ENCODE measurements around the gene ITGB8. TPM values are rescaled to one million over a fixed set of nuclear protein-coding genes. Genes with fewer than 3 reads are reported as not detected.

Gene ITGB8
- total and polyA plus RNA-seq, 9 of the 15 experiments (the other 6 are each of a cell fraction or from before 2014, with no cell fraction given), result under 0.01 to 0.03 (median 0.02) TPM; not detected in 6

DNA sequence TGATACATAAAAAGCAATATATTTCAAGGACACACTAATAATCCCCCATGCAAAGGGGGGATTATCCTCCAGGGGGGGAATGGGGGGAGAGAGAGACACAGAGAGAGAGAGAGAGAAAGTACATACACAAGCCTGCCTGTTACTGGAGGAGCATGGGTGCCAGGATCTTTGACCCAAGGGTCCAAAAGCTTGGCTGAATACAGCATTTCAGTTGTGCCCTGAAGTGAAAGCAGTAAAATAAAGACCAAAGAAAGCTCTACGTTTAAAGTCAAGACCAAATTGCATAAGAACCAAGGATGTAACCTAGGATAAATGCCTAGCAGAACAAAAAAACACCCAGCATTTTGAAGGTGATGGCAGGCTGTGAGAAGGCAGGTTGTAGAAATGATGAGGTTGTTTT, 27.8 kb upstream of the ITGB8 start (continued):
- TF ChIP-seq, protein P1, sequence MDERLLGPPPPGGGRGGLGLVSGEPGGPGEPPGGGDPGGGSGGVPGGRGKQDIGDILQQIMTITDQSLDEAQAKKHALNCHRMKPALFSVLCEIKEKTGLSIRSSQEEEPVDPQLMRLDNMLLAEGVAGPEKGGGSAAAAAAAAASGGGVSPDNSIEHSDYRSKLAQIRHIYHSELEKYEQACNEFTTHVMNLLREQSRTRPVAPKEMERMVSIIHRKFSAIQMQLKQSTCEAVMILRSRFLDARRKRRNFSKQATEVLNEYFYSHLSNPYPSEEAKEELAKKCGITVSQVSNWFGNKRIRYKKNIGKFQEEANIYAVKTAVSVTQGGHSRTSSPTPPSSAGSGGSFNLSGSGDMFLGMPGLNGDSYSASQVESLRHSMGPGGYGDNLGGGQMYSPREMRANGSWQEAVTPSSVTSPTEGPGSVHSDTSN (CRISPR knock-in tag; IDR thresholded peaks at IDR 0.05; ENCODE audit: low read depth), result no peak
- TF ChIP-seq, protein P1 (tag; conservative IDR thresholded peaks at IDR 0.05; ENCODE audit: low read depth), result no peak
- TF ChIP-seq ILF3 (IDR thresholded peaks at IDR 0.05; ENCODE audit: borderline replicate concordance) (no peak), CAMTA2 (CRISPR knock-in tag; conservative IDR thresholded peaks at IDR 0.05) (no peak), GABPB1 (CRISPR knock-in tag; IDR thresholded peaks at IDR 0.05) (no peak), NFATC3 (IDR thresholded peaks at IDR 0.05) (no peak), NFRKB (IDR thresholded peaks at IDR 0.05; ENCODE audit: low read depth) (no peak), CCNT2 (IDR thresholded peaks at IDR 0.05; ENCODE audit: borderline replicate concordance, extremely low read depth, insufficient read length, low read depth, low read length) (no peak), E2F3 (CRISPR knock-in tag; IDR thresholded peaks at IDR 0.05) (no peak), WHSC1 (IDR thresholded peaks at IDR 0.05; ENCODE audit: low read length) (no peak)
- TF ChIP-seq, protein P2, sequence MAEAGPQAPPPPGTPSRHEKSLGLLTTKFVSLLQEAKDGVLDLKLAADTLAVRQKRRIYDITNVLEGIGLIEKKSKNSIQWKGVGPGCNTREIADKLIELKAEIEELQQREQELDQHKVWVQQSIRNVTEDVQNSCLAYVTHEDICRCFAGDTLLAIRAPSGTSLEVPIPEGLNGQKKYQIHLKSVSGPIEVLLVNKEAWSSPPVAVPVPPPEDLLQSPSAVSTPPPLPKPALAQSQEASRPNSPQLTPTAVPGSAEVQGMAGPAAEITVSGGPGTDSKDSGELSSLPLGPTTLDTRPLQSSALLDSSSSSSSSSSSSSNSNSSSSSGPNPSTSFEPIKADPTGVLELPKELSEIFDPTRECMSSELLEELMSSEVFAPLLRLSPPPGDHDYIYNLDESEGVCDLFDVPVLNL (CRISPR knock-in tag; IDR thresholded peaks at IDR 0.05; ENCODE audit: low read depth), result no peak
- TF ChIP-seq, protein P3, sequence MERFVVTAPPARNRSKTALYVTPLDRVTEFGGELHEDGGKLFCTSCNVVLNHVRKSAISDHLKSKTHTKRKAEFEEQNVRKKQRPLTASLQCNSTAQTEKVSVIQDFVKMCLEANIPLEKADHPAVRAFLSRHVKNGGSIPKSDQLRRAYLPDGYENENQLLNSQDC (CRISPR knock-in tag; IDR thresholded peaks at IDR 0.05), result no peak
- TF ChIP-seq, protein P4, sequence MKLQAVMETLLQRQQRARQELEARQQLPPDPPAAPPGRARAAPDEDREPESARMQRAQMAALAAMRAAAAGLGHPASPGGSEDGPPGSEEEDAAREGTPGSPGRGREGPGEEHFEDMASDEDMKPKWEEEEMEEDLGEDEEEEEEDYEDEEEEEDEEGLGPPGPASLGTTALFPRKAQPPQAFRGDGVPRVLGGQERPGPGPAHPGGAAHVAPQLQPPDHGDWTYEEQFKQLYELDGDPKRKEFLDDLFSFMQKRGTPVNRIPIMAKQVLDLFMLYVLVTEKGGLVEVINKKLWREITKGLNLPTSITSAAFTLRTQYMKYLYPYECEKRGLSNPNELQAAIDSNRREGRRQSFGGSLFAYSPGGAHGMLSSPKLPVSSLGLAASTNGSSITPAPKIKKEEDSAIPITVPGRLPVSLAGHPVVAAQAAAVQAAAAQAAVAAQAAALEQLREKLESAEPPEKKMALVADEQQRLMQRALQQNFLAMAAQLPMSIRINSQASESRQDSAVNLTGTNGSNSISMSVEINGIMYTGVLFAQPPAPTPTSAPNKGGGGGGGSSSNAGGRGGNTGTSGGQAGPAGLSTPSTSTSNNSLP (IDR thresholded peaks at IDR 0.05; ENCODE audit: borderline replicate concordance, low read depth, low read length), result no peak
- TF ChIP-seq, protein P5, sequence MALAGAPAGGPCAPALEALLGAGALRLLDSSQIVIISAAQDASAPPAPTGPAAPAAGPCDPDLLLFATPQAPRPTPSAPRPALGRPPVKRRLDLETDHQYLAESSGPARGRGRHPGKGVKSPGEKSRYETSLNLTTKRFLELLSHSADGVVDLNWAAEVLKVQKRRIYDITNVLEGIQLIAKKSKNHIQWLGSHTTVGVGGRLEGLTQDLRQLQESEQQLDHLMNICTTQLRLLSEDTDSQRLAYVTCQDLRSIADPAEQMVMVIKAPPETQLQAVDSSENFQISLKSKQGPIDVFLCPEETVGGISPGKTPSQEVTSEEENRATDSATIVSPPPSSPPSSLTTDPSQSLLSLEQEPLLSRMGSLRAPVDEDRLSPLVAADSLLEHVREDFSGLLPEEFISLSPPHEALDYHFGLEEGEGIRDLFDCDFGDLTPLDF (CRISPR knock-in tag; IDR thresholded peaks at IDR 0.05), result no peak
- TF ChIP-seq, protein P6, sequence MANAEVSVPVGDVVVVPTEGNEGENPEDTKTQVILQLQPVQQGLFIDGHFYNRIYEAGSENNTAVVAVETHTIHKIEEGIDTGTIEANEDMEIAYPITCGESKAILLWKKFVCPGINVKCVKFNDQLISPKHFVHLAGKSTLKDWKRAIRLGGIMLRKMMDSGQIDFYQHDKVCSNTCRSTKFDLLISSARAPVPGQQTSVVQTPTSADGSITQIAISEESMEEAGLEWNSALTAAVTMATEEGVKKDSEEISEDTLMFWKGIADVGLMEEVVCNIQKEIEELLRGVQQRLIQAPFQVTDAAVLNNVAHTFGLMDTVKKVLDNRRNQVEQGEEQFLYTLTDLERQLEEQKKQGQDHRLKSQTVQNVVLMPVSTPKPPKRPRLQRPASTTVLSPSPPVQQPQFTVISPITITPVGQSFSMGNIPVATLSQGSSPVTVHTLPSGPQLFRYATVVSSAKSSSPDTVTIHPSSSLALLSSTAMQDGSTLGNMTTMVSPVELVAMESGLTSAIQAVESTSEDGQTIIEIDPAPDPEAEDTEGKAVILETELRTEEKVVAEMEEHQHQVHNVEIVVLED (CRISPR knock-in tag; IDR thresholded peaks at IDR 0.05), result no peak
